Measurements from ENCODE around the gene STXBP4. TPM values are rescaled to one million over a fixed set of nuclear protein-coding genes. Genes with fewer than 3 reads are reported as not detected.

Gene STXBP4
- total RNA-seq, 1 experiment from 2014 or later, result 13.6 TPM

DNA sequence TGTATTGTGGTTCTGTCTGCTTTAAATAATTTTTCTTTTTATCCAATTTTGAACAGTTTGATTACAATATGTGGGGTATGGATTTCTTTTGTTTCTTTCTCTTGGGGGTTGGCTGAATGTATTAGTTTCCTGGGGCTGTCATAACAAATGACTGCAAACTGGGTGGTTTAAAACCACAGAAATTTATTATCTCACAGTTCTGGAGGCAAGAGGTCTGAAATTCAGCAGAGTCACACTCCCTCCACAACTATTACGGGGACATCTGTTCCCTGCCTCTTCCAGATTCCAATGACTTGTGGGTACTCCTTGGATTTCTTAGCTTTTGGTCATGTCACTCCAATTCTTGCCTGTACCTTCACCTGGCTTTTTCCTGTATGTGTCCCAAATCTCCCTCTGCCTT is 23.8 kb upstream of the STXBP4 start:
- Histone ChIP-seq H3K9ac (ENCODE audit: low read length) (no peak overlapping the region), H3K9me3 (ENCODE audit: control insufficient read depth in 1 of 2, insufficient read depth in 1 of 2, low read depth in 1 of 2, low read length in 2 of 2) (no peaks in the 10 kb centered on the region), H3K79me2 (ENCODE audit: insufficient read depth, low read length) (no peaks in the 10 kb centered on the region), H4K20me1 (ENCODE audit: insufficient read depth) (no peaks in the 10 kb centered on the region), H3K4me3 (replicated peaks in 1 of 2; ENCODE audit: low read depth in 1 of 2, low read length in 2 of 2) (no peak overlapping the region), H3K4me1 (ENCODE audit: control insufficient read depth in 1 of 2, insufficient read depth in 2 of 2, low read length in 2 of 2) (peaks cover 9 to 17% of the 10 kb centered on the region in 2 experiments), H2AFZ (ENCODE audit: low read depth, low read length, poor library complexity, severe bottlenecking) (no peak overlapping the region), H3K9me2 (ENCODE audit: insufficient read depth) (no peaks in the 10 kb centered on the region), H3K27ac (ENCODE audit: low read depth, low read length) (no peak overlapping the region), H3K27me3 (ENCODE audit: insufficient read depth, low read length) (no peaks in the 10 kb centered on the region), H3K36me3 (ENCODE audit: control insufficient read depth in 1 of 2, insufficient read depth in 2 of 2, low read length in 2 of 2) (peaks cover 10 to 19% of the 10 kb centered on the region in 2 experiments), H3K4me2 (ENCODE audit: low read length) (no peak overlapping the region)
- RAD21 ChIA-PET (ENCODE audit: low non-redundant PET in 1 of 2, low total read pairs in 2 of 2, uncharacterized antibody in 2 of 2, unreplicated experiment in 2 of 2), result no interaction called here
- TF ChIP-seq YY1 (IDR thresholded peaks at IDR 0.05; ENCODE audit: extremely low read depth, insufficient replicate concordance, low read depth, low read length), result no peak
- no peak for TF ChIP-seq POLR2A (IDR thresholded peaks at IDR 0.05; ENCODE audit: borderline replicate concordance, extremely low read depth, insufficient read depth, insufficient read length)
- TF ChIP-seq EZH2 (IDR thresholded peaks at IDR 0.05), result no peak
- no peak for TF ChIP-seq SP1 (IDR thresholded peaks at IDR 0.05; ENCODE audit: low read depth)
- TF ChIP-seq SIN3A (IDR thresholded peaks at IDR 0.05; ENCODE audit: low read depth), result no peak
- TF ChIP-seq, protein P1, sequence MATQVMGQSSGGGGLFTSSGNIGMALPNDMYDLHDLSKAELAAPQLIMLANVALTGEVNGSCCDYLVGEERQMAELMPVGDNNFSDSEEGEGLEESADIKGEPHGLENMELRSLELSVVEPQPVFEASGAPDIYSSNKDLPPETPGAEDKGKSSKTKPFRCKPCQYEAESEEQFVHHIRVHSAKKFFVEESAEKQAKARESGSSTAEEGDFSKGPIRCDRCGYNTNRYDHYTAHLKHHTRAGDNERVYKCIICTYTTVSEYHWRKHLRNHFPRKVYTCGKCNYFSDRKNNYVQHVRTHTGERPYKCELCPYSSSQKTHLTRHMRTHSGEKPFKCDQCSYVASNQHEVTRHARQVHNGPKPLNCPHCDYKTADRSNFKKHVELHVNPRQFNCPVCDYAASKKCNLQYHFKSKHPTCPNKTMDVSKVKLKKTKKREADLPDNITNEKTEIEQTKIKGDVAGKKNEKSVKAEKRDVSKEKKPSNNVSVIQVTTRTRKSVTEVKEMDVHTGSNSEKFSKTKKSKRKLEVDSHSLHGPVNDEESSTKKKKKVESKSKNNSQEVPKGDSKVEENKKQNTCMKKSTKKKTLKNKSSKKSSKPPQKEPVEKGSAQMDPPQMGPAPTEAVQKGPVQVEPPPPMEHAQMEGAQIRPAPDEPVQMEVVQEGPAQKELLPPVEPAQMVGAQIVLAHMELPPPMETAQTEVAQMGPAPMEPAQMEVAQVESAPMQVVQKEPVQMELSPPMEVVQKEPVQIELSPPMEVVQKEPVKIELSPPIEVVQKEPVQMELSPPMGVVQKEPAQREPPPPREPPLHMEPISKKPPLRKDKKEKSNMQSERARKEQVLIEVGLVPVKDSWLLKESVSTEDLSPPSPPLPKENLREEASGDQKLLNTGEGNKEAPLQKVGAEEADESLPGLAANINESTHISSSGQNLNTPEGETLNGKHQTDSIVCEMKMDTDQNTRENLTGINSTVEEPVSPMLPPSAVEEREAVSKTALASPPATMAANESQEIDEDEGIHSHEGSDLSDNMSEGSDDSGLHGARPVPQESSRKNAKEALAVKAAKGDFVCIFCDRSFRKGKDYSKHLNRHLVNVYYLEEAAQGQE (IDR thresholded peaks at IDR 0.05; ENCODE audit: low read depth), result no peak
- TF ChIP-seq ZNF274 (IDR thresholded peaks at IDR 0.05; ENCODE audit: low read depth, low read length), result no peak
- TF ChIP-seq ATF3 (IDR thresholded peaks at IDR 0.05), result no peak
- TF ChIP-seq EGR1 (IDR thresholded peaks at IDR 0.05; ENCODE audit: low read depth), result no peak
- no peak for TF ChIP-seq JUND (IDR thresholded peaks at IDR 0.05)
- TF ChIP-seq CBX3 (IDR thresholded peaks at IDR 0.05; ENCODE audit: low read depth), result no peak
- no peak for TF ChIP-seq POLR2AphosphoS5 (IDR thresholded peaks at IDR 0.05; ENCODE audit: low read depth, low read length)
- no peak for TF ChIP-seq MAX (IDR thresholded peaks at IDR 0.05)
- no peak for TF ChIP-seq FOSL1 (IDR thresholded peaks at IDR 0.05; ENCODE audit: low read depth)
- TF ChIP-seq CEBPB (IDR thresholded peaks at IDR 0.05; ENCODE audit: low read depth), result no peak
- TF ChIP-seq EZH2phosphoT487 (IDR thresholded peaks at IDR 0.05; ENCODE audit: borderline replicate concordance), result no peak
- intact Hi-C loops (cut with micrococcal nuclease), result no loop called here
- POLR2A ChIA-PET, result no interaction called here
- ATAC-seq, result no peak
- CTCF ChIA-PET, result no interaction called here
- no peak for DNase-seq (ENCODE audit: low read depth, low spot score)
- no TSS peak for BruUV-seq (replicated peaks)
